Posterior vena cava (tissue), 2 donors: Measurements from ENCODE around the gene USP28. TPM values are rescaled to one million over a fixed set of nuclear protein-coding genes. Genes with fewer than 3 reads are reported as not detected.
"Not testable (repeated sequence)": the region's sequence is repeated elsewhere in the genome, so short reads cannot be mapped to it uniquely, and the experiment has no call there.

ENCODE experiments used
- DNase-seq: peaks from one replicate; pipeline ENCODE4 v3.0.0-alpha.2; 2020; ENCODE audit warnings: low spot score
- intact Hi-C, 2 donors: fragments of 100-400 bp; cut with DNase I; formaldehyde crosslinking; loops; one replicate each; pipeline versions ENCODE4 v1.14.1 to v1.14.2; 2022 to 2023
- total RNA-seq, 2 donors: library from RNA; stranded (reverse); fragmentation: NEBNext Ultra II Directional; extraction: Animal tissue kit (Norgen Biotek cat#: 25700); gene quantifications; one replicate each; pipeline ENCODE4 v1.2.1, GENCODE V29; 2021
- donor health status: DM: yes; HTN: yes; CAD: no.
- donor health status: DM: yes; HTN: yes; CAD: no.

The USP28 gene
- total RNA-seq, 2 donors from 2014 or later, result 14.2 to 23.1 TPM

- intact Hi-C loops, result no loop called here
- no peak for DNase-seq
Observed at GRCh38 chr11:113789675-113790320, 85.6 kb downstream of the USP28 start.

DNA sequence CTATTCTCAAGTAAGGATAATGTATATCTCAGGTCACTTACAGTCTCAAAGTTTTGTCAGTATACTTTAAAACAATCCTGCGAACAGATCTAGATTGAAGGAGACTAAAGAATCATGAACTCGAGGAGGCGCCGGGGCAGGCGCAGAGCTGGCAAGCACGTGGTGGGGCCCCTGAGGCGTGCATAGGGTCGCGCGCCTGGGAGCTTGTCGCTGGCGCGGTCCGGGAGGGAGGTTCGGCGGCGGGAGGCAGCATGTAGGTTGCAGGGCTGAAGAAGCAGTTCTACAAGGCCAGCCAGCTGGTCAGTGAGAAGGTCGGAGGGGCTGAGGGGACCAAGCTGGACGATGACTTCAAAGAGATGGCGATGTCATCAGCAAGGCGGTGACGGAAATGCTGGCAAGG, 86.4 kb downstream of the USP28 start:
- intact Hi-C loops, DNase-seq: not testable (repeated sequence)

DNA sequence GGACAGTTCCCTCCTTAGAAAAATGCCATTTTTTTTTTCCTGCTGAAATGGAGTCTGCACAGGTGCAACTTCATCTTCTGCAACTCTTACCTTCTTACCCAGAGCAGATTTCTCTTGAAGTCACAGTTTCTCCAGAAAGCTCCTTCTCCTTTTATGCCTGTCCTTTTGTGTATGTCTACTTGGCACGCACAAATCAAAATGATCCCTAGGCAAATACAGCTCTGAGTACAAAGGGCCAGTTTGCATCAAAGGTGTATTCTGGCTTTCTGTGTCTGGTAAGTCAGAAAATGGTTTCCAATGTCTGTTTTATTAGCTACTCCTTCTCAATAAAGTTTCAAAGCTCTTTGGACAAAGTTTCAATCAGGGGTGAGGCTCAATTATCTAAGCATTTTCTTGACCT, 93.2 kb downstream of the USP28 start:
- intact Hi-C loops, result no loop called here
- no peak for DNase-seq

- intact Hi-C loops, result no loop called here
- no peak for DNase-seq
Observed at GRCh38 chr11:113781682-113782081, 93.7 kb downstream of the USP28 start.

- no peak for DNase-seq
- intact Hi-C loops, result no loop called here
Observed at GRCh38 chr11:113779496-113779895, 95.9 kb downstream of the USP28 start, which contains the start of gene CLDN25. CLDN25 (plus strand) TSS chr11:113779796; CDS start chr11:113779796, 0 bp downstream.

DNA sequence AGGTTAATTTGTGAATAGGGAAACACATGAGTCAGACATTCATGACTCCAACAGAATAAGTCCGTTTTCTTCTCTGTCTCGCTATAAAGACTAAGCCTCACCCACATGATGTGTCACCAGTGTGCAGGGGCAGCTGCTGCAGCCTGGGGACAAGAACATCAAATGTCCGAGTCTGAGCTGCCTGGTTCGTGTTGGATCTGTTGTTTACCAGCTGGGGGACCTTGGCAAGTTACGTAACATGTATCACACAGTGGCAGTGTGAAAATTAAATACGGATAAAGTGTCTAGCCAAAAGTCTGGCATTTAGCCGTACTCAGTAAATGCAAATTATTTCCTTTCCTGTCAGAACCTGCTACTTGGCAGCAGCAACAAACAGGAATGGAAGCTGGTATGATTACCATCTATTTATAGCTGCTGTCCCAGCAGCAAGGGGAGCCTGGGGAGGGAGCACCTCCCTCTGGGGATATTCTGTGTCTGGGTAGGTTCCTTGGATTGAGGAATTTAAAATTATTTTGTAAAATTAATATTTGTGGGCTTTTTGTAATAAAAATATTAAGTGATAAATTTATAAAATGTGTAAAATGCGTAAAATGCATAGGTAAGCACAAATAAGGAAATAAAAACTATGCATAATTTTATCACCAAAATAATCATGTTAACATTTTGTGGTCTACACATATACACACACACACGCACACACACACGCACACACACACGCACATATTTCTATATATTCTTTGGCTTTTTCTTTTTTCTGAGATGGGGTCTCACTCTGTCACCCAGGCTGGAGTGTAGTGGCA, 97.1 kb downstream of the USP28 start:
- intact Hi-C loops, result no loop called here
- DNase-seq, result no peak

DNA sequence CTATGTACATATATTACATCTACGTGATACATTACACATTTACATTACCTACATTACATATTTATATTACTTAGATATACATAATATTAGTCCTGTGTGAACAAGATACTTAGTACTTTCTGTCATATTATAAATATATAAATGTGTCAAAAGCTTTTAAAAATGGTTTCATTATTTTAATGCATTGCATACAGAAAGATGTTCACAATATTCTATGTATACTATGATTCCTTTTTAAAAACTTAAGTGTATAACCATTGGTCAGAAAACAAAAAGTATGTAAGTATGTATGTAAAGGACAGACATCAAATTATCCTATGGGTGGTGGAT, 101.2 kb downstream of the USP28 start:
- intact Hi-C loops, result no loop called here
- DNase-seq, result no peak

DNA sequence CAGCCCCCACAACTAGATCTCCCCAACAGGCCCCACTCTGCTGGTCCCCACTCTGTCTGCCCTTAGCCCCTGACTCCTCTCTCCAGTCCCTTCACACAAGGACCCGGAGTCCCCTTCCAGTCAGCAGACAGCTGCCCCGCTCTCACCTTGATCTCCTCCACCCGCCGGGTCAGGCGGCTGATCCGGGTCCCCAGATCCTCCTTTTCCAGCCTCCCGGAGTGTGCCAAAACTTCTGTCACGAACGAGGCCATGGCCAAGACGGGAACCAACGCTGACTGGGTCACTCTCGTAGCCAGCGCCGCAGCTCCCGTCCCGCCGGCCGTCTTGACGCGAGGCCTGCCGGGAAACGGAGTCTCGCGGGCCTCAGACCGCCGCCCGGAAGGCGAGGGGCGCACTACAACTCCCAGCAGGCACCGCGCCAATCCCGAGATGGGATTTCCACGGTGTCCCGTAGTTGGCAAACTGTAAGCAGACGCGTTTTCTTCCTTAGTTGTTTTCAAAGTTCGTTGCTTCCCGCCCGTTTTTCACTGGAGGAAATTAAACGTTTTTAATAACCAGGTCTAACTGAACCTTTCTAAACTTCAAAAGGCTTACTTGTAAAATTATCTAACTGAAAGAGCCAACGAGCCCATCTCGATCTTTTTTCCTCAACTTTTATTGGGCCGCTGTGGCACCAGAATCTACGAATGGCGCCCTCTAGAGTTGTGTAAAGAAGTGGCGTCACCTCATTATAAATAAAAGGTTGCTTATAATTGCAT, 101.8 kb downstream of the USP28 start, which contains the start of gene ZW10:
Gene ZW10 (minus strand): TSS at position 277 of the 758 bp plus-strand sequence. CDS start 26 bp downstream, at position 251.
- peak; percentile 99 for DNase-seq
- intact Hi-C loops, result no loop called here

DNA sequence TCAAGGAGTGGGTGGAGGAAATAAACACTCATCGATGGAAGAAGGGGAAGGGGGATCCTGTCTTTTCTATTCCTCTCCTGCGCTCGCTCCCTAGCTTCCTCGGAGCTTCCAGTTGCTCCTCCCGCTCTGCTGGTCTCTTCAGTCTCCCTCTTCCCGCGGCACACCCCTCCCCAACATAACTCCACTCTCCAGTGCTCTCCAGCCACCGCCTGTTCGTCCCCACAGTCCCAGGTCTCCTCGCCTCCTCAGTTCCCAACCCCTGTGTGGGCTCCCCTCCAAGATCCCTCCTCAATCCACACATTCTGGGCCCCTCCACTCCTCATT, 102.3 kb downstream of the USP28 start:
- intact Hi-C loops, result no loop called here
- no peak for DNase-seq

DNA sequence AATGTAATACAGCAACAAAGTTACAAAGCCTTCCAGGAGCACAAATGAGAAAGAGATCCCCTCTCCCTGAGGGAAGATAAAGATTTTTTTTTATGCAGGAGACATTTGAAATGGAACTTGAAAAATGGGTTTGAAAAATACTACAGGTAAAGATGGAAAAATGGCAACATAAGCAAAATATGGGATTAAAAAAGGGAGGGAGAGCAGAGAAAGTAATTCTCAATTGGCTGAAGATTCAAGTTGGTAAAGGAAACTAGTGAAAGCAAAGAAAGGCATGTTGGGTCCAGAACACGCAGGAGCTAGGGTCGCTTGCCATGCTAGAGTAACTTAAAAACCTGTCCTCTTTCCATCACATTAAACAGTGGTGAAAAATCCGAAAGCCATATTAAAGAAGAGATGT, 103.4 kb downstream of the USP28 start:
- no peak for DNase-seq
- intact Hi-C loops, result no loop called here

- no peak for DNase-seq
- intact Hi-C loops, result no loop called here
Observed at GRCh38 chr11:113764527-113765219, 110.7 kb downstream of the USP28 start.

DNA sequence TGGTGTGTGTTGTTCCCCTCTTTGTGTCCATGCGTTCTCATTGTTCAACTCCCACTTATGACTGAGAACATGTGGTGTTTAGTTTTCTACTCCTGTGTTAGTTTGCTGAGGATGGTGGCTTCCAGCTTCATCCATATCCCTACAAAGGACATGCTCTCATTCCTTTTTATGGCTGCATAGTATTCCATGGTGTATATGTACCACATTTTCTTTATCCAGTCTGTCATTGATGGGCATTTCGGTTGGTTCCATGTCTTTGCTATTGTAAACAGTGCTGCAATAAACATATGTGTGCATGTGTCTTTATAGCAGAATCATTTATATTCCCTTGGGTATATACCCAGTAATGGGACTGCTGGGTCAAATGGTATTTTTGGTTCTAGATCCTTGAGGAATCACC, 112.3 kb downstream of the USP28 start:
- DNase-seq, intact Hi-C loops: not testable (repeated sequence)

DNA sequence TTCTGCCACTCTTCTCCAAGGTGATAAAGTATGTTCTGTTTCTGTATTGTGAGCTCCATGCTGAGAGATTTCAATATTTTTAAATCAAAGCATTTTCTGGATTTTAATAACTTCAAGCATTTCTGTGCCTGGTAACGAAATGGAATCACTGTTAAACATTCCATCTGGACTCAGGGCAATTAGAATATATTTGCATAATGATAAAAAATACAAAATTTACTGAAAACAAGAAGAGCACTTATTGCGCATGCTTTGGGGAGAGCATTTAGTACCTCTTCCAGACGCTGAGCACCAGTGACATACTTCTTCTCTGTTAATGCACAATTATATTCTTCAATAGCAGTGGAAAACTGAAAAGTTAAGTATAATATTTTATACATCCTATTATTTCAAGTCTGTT, 115.1 kb downstream of the USP28 start:
- DNase-seq, result no peak
- intact Hi-C loops, result no loop called here

- intact Hi-C loops, result no loop called here
Observed at GRCh38 chr11:113752932-113753331, 122.4 kb downstream of the USP28 start.

More at GRCh38 chr11:113752932-113753331, 122.4 kb downstream of the USP28 start:
- DNase-seq, result no peak

Other genes starting within 250 kb of the USP28 start
- under 1 TPM; 0.51 to 0.76 TPM for gene TMPRSS5, start 169.3 kb downstream of the USP28 start, total RNA-seq
- 10 to 100 TPM in 1 of 2 donors, 1 to 10 TPM in 1; 9.6 to 10.5 TPM for gene ZW10, start 101.9 kb downstream of the USP28 start, total RNA-seq
- gene CLDN25, start 95.8 kb downstream of the USP28 start, total RNA-seq, result not detected
- gene HTR3B, start 29.2 kb upstream of the USP28 start, total RNA-seq, result not detected
- not detected for gene HTR3A, start 99.5 kb upstream of the USP28 start, total RNA-seq
- gene ZBTB16, start 184.1 kb upstream of the USP28 start, total RNA-seq, result 100 to 1,000 TPM; 188 to 208 TPM